ENCODE data around the gene TMEM219.

- no peak for TF ChIP-seq KLF16 (IDR thresholded peaks at IDR 0.05)
- no peak for TF ChIP-seq NR0B1 (IDR thresholded peaks at IDR 0.05; ENCODE audit: partially characterized antibody)
- TF ChIP-seq BACH1 (tag; IDR thresholded peaks at IDR 0.05) = no peak
- TF ChIP-seq POLR2G (IDR thresholded peaks at IDR 0.05; ENCODE audit: low read depth, low read length) = no peak
These were observed 27.4 kb downstream of the TMEM219 start for GRCh38 chr16:29989111-29989858.
